Activated naive CD8-positive, alpha-beta T cell (primary cell): Measurements from ENCODE around the gene TMEM255A.

Source experiments
- H3K27ac Mint-ChIP-seq: one replicate; pipeline ENCODE4 v1.8.0; 2021; ENCODE audit warnings: mixed read lengths
- H3K27me3 Mint-ChIP-seq: one replicate; pipeline ENCODE4 v1.8.0; 2021; ENCODE audit warnings: mixed read lengths
- H3K36me3 Mint-ChIP-seq: one replicate; pipeline ENCODE4 v1.8.0; 2021; ENCODE audit warnings: mixed read lengths
- H3K4me1 Mint-ChIP-seq: one replicate; pipeline ENCODE4 v1.8.0; 2021; ENCODE audit warnings: low read depth, mixed read lengths
- H3K4me3 Mint-ChIP-seq: one replicate; pipeline ENCODE4 v1.8.0; 2021; ENCODE audit warnings: mild to moderate bottlenecking, mixed read lengths
- H3K9me3 Mint-ChIP-seq: one replicate; pipeline ENCODE4 v1.8.0; 2021; ENCODE audit warnings: low read depth, mixed read lengths

The TMEM255A gene

DNA sequence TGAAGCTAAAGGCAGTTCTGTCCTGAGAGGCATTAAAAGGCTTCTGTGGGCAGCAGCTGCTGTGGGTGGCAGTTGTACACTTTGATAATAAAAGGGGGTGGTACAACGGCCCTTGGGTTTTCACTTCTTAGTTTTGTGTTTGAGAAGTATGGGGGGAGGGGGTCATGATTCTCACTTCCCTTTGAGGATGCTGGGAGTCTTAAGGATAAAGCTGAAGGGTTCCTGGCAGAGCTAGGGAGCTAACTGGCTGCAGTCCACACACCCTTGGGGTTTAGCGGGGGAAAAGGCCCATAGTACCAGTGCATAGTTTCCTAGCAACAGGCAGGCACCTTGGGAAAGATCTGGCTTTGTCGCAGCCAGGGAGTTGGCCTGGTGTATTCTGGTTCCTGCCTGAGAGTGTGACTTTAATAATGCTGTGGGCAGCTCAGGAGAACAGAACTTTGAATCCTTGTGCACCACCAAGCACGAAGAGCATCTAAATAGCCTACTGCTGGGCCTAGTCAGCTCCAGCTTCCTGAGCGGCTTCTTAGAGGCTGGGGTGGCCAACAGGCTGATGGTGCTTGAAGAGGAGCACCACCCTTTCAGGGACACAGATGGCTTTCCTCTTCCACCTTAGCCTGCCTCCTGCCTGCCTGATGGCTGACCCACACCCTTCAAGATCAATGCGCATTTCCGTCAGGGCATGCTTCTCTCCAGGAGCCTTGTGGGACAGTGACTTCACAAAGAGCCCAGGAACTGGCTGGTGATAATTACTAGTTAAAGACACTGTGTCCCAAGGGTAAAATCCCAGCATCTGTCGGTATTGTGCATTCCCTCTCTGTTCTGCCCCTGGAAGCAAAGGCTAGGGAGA lies 48.2 kb downstream of the TMEM255A start:
- H3K9me3 Mint-ChIP-seq: no peaks in the 10 kb centered on the region
- no peaks in the 10 kb centered on the region for H3K27me3 Mint-ChIP-seq
- H3K27ac Mint-ChIP-seq: no peak overlapping the region
- H3K4me3 Mint-ChIP-seq: no peak overlapping the region
- no peaks in the 10 kb centered on the region for H3K36me3 Mint-ChIP-seq
- no peaks in the 10 kb centered on the region for H3K4me1 Mint-ChIP-seq

DNA sequence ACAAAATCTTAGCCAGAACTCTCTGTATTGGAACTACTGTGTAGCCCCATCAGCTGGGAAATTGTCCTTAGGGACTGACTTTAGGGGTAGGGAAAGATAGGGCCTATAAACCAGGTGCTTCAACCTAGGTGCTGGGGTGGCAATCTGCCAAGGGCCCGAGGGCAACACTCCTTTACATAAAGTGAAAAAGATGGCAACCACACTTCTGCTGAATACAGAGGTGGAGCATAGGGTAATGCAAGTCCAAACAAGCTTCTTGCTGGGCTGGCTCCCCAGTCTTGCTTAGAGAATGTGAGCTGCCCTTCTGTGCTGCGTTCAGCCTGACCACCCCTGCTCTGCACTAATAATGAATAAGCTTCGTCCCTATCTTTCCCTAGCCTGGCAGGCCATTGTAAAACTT lies 50.9 kb downstream of the TMEM255A start:
- Mint-ChIP-seq H3K36me3 (no peaks in the 10 kb centered on the region), H3K4me1 (peaks cover 17% of the 10 kb centered on the region), H3K27ac (no peak overlapping the region), H3K27me3 (no peaks in the 10 kb centered on the region), H3K4me3 (no peak overlapping the region), H3K9me3 (no peaks in the 10 kb centered on the region)

DNA sequence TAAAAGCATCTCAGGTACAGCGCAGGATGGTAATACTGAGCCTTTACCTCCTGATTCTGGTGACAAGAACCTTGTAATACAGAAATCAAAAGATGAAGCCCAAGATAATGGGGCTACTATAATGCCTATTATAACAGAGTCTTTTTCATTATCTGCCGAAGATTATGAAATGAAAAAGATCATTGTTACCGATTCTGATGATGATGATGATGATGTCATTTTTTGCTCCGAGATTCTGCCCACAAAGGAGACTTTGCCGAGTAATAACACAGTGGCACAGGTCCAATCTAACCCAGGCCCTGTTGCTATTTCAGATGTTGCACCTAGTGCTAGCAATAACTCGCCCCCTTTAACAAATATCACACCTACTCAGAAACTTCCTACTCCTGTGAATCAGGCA lies 57.5 kb downstream of the TMEM255A start:
- H3K4me1 Mint-ChIP-seq: peaks cover 44% of the 10 kb centered on the region

DNA sequence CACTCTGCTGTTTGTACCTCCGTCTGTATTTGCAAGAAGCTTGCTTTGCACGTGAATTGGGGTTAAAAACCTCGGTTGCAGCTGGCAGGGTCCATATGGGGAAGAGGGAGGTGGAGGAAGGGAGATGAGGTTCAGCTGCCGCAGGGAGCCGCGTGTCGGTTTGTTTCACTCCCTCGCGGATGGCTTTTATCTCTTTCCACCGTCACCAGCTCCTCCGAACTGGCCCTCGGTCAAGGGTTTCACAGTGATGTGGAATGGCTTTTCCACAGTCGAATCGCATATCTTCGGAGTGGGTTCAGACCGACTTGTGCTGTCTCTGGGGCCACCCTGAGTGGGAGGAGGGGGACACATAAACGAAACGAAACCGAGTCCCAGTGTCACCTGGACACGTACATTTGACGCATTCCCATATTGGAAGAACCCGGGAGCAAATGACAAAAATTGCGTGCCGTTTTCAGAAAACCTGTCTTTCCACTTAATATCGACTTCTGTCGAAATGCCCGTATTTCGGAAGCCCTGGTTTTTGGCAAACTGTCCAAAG lies 59.7 kb downstream of the TMEM255A start:
- Mint-ChIP-seq H3K27ac (peak overlapping the region; percentile 81), H3K36me3 (peaks cover 3% of the 10 kb centered on the region), H3K9me3 (no peaks in the 10 kb centered on the region), H3K27me3 (no peaks in the 10 kb centered on the region), H3K4me1 (peaks cover 37% of the 10 kb centered on the region), H3K4me3 (peak overlapping the region; percentile 92)

More for the DNA sequence above, 57.5 kb downstream of the TMEM255A start:
- Mint-ChIP-seq H3K27ac (no peak overlapping the region), H3K27me3 (no peaks in the 10 kb centered on the region), H3K4me3 (no peak overlapping the region), H3K36me3 (peaks cover 3% of the 10 kb centered on the region), H3K9me3 (no peaks in the 10 kb centered on the region)

DNA sequence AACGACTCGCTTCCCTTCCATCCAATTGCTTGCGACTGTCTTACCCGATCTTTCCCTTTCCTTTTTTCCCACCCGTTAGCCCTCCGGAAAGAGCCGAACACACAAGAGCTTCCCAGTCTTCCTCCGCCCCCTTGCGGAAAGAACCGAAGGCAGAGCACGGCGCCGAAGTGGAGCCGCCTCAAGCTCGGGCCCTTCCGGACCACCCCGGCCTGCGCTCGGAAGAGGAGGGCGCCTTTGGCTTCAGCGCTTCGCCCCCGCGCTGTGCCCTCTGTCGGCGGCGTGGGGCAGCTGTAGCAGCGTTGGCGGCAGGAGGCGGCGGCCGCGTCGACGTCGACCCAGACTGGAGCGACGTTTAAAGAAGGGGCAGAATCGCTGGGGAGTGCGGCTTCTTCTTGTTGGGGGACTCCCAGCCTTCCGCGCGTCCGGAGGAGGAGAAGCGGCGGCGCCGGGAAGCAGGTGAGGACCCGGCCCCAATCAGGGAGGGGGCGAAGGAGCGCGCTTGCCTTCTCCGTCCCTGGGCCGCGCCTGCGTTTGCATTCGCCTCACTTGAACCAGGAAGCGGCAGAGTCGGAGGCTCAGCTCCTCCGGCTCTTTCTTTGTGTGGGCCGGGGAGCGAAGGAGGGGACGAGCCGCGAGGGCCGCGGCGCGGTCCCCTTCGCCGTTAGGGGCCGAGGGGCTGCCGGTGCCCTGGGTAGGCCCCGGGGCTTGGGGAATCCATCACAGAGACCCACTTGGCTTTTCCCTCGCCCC lies 60.6 kb downstream of the TMEM255A start, which contains the start of gene ZBTB33:
Gene ZBTB33, plus strand, starts transcription at position 291 of the 750 bp plus-strand sequence. CDS start 2,604 bp downstream, outside the sequence.
- H3K9me3 Mint-ChIP-seq: no peaks in the 10 kb centered on the region
- peaks cover 3% of the 10 kb centered on the region for H3K36me3 Mint-ChIP-seq
- H3K4me3 Mint-ChIP-seq: peak within 1 kb of the TSS; percentile 92
- peak within 1 kb of the TSS; percentile 86 for H3K27ac Mint-ChIP-seq
- H3K4me1 Mint-ChIP-seq: peaks cover 31% of the 10 kb centered on the region
- no peaks in the 10 kb centered on the region for H3K27me3 Mint-ChIP-seq

DNA sequence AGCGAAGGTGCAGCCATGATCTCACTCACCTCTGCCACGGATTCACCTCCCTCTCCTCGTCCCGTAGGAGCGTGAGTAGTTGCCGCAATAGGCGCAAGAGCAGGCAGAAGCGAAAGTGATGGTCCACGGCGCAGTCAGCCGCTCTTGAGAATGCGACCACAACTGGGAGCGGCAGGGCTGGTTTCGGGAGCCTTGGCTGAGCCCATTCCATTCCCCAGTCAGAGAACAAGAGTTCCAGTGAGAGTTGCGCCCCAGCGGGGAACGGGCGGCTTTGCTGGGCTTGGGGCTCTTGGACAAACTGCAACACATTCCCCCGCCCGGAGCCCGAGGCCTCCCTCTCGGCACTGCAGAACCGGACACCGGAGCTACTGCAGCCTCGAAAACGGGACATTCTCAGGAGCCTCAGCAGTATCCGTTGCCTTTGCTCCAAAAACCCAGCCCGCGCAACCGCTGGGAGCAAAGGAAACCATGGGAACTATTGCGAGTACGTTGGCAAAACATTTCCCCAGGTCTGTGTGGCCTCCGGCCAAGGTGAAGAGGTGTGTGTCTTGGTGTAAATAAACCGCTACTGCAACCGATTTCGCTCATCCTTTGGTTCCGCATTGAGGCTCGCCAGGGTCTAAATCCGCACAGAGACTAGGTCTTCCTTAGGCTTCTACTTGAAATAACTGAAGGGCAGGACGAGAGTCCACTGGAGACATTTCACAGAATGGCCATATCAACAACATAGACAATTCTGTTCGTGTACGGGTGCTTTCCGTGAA lies 66.3 kb downstream of the TMEM255A start:
- Mint-ChIP-seq H3K9me3 (no peaks in the 10 kb centered on the region), H3K4me3 (peak overlapping the region; percentile 99), H3K4me1 (peaks cover 27% of the 10 kb centered on the region), H3K36me3 (no peaks in the 10 kb centered on the region), H3K27ac (peak overlapping the region; percentile 92), H3K27me3 (no peaks in the 10 kb centered on the region)

DNA sequence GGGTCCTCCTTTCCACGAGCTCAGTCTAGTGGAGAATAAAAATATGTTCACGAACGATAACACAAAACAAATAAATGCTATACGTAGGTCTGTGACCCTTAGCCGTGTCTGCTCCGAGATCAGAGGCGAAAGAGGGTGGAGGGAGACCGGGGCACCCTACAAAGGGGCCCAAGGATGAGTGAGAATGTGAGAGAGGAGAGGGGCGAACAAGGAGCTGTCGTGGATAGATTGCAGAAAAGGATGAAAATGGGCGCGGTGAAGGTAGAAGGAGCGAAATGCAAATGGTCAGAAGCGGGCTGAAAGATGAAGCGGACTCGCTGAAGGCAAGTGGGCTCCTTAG lies 66.9 kb downstream of the TMEM255A start:
- H3K4me1 Mint-ChIP-seq: peaks cover 27% of the 10 kb centered on the region
- no peaks in the 10 kb centered on the region for H3K9me3 Mint-ChIP-seq
- H3K27ac Mint-ChIP-seq: peak overlapping the region; percentile 92
- H3K27me3 Mint-ChIP-seq: no peaks in the 10 kb centered on the region
- peaks cover under 1% of the 10 kb centered on the region for H3K36me3 Mint-ChIP-seq
- H3K4me3 Mint-ChIP-seq: peak overlapping the region; percentile 99

DNA sequence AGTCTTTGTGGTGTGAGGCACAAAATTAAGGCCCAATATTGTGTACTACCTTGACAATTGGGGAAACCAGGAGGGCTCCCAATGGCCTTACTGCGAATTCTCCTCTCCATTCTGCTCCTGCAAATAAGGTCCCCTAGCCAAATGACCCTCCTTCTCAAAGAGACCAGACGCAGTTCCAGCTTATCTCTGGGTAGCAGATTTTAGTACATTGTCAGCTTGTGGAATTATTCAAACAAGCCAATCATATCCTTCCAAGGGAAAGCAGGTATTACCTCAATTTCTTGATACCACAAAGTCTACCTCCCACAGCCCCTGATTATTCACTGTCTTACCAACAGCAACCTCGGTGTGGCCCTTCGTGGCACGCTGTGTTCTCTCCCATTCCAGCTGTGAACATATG lies 68.4 kb downstream of the TMEM255A start:
- Mint-ChIP-seq H3K9me3 (no peaks in the 10 kb centered on the region), H3K4me1 (peaks cover 27% of the 10 kb centered on the region), H3K27me3 (no peaks in the 10 kb centered on the region), H3K27ac (no peak overlapping the region), H3K36me3 (peaks cover 2% of the 10 kb centered on the region), H3K4me3 (no peak overlapping the region)

DNA sequence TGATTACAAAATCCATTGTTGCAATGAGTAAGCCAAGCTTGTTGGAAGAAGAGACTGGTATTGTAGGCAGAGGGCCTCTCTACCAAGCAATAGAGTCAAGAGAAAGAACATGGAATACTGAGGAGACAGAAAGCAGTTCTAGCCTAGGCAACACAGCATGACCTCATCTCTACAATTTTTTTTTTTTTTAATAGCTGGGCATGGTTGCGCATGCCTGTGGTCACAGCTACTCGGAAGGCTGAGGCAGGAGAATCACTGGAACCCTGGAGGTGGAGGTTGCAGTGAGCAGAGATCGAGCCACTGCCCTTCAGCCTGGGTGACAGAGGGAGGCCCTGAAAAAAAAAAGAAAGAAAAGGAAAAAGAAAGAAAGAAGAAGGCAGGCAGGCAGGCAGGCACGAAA lies 72.3 kb downstream of the TMEM255A start:
- H3K4me1 Mint-ChIP-seq: peaks cover 18% of the 10 kb centered on the region
- H3K36me3 Mint-ChIP-seq: peaks cover 2% of the 10 kb centered on the region
- no peak overlapping the region for H3K4me3 Mint-ChIP-seq
- no peak overlapping the region for H3K27ac Mint-ChIP-seq
- H3K9me3 Mint-ChIP-seq: no peaks in the 10 kb centered on the region
- H3K27me3 Mint-ChIP-seq: no peaks in the 10 kb centered on the region

DNA sequence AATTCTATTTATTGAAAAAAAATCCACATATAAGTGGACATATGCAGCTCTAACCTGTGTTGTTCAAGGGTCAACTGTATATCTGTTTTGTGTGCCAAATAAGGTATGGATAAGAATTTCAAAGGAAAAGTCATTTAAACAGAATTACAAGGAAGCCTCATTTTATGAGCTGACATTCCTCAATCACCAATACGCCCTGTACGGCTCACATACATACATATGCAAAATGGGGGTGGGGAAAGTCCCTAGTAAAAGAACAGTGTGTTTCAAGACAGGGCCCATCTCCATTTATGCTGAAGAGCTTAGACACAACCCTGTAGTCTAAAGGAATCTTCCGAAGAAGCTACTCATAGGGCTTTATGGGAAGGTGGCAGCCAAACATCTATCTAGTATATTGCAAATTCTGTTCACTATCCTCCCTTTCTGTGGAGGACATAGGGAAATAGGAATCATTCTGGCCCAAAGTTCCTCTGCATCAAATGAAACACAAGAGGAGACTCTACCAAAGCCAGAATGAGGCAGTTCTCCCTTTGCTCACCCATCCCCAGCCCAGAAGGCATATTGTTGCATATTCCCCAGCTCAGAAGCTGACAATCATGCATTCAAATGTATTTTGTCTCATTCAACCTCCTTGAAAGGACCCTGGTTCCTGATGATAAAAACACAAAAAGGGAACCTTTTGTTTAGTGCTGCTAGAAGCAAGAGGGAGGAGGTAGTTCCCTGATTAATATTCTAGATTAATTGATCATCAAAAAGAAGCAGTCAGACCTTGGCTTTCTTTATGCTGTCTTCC lies 74.4 kb downstream of the TMEM255A start:
- Mint-ChIP-seq H3K27me3 (no peaks in the 10 kb centered on the region), H3K27ac (no peak overlapping the region), H3K4me1 (peaks cover 5% of the 10 kb centered on the region), H3K9me3 (no peaks in the 10 kb centered on the region), H3K4me3 (no peak overlapping the region), H3K36me3 (peaks cover 2% of the 10 kb centered on the region)

DNA sequence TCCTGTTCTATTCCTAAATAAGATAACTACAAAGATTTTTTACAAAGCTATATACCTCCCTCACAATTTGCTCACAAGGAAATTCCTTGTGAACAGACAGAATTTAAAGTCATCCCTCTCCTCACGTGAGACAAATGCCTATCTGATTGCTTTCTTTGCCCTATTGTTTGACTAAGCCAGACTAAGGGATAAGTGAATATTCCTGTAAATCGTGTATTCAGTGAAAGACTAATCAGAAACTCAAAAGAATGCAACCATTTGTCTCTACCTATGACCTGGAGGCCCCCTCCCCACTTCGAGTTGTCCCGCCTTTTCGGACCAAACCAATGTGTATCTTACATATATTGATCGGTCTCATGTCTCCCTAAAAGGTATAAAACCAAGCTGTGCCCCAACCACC lies 76.0 kb downstream of the TMEM255A start:
- Mint-ChIP-seq H3K36me3 (peaks cover 2% of the 10 kb centered on the region), H3K9me3 (no peaks in the 10 kb centered on the region), H3K27me3 (no peaks in the 10 kb centered on the region), H3K4me3 (no peak overlapping the region), H3K27ac (no peak overlapping the region), H3K4me1 (no peaks in the 10 kb centered on the region)

DNA sequence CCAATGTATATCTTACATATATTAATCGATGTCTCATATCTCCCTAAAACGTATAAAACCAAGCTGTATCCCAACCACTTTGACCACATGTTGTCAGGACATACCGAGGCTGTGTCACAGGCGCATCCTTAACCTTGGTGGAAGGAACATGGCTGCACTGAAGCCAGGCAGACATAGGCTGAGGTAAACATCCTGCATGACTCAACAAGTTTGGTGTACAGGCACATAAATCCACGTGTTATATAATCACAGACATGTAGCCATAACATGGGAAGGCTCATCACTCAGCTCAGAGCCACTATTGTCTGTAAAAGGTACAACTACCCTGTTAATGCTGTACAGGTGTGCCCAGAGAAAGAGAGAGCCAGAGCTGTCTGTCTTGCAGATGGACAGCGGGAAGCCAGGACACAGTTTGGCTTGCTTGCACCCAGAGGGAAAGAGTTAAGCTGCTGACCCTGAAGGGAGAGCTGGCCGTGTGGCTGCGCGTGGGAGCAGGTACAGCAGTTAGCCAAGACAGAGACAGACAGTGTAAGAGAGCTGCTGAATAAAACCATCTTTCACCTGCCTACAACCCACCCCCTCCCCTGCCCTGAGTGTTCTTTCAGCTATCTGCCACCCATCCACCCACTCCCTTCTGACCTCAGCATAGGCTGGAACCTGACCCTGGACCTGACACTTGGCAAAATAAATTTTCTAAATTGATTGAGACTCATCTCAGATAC lies 82.9 kb downstream of the TMEM255A start:
- H3K4me3 Mint-ChIP-seq: no peak overlapping the region
- no peaks in the 10 kb centered on the region for H3K36me3 Mint-ChIP-seq
- no peak overlapping the region for H3K27ac Mint-ChIP-seq
- no peaks in the 10 kb centered on the region for H3K27me3 Mint-ChIP-seq
- no peaks in the 10 kb centered on the region for H3K9me3 Mint-ChIP-seq
- peaks cover 5% of the 10 kb centered on the region for H3K4me1 Mint-ChIP-seq

DNA sequence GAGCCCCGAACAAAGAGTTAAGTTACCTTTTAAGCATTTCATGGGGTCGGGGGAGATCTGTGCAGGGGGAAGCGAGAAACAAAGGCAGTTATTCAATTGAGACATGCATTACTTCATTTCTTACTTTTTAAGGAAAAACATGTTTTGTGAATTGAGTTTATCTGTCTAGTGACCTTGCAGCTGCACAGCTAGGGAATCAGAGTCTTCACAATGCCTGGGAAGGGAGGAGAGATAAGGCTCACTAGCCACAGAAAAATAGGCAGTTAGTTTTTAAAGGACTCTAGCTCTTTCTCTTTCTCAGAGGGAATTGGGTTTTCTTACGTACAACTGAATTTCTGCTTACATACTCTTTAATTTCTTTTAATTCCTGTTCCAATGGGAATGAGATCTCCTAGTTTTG lies 86.9 kb downstream of the TMEM255A start:
- no peak overlapping the region for H3K27ac Mint-ChIP-seq
- peaks cover 2% of the 10 kb centered on the region for H3K36me3 Mint-ChIP-seq
- no peak overlapping the region for H3K4me3 Mint-ChIP-seq
- H3K9me3 Mint-ChIP-seq: no peaks in the 10 kb centered on the region
- H3K27me3 Mint-ChIP-seq: no peaks in the 10 kb centered on the region
- no peaks in the 10 kb centered on the region for H3K4me1 Mint-ChIP-seq

DNA sequence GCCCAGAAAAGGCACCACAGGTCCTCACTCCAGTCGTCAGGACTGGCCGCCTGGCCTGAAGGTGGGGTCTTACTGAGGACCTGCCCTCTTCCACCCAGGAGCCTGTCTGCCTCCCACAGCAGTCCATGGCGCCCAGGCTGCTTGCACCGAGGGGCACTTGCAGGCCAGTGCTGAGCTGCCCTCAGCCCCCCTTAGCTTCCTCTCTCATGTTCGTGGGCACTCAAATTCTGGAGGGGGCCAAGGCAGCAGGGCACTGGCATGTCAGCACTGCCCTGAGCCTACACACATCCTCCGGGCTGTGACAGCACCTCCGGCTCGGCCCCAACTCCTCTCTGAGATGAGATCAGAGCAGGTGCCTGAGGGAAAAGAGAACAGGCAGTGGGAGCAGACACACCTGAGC lies 87.9 kb downstream of the TMEM255A start:
- Mint-ChIP-seq H3K27me3 (no peaks in the 10 kb centered on the region), H3K4me3 (no peak overlapping the region), H3K27ac (no peak overlapping the region), H3K4me1 (no peaks in the 10 kb centered on the region), H3K36me3 (peaks cover 2% of the 10 kb centered on the region), H3K9me3 (no peaks in the 10 kb centered on the region)
